AG04449 (cell line): ENCODE results near the gene IL23A.

Experiments used
- CTCF ChIA-PET: fragments of 350-600 bp; formaldehyde crosslinking; extraction: SDS; loops from one replicate; lab custom pipeline; 2021; ENCODE audit warnings: antibody characterized with exemption; lab: Yijun Ruan, JAX
- POLR2A ChIA-PET: fragments of 400-600, 350-600 bp; formaldehyde crosslinking; extraction: SDS; loops from one replicate; lab custom pipeline; 2020; ENCODE audit warnings: antibody characterized with exemption, inconsistent platforms; lab: Yijun Ruan, JAX
- DNase-seq: peaks from one replicate; pipeline ENCODE4 v3.0.0-alpha.2; 2010; ENCODE audit warnings: low read depth, low spot score
- H3K4me3 ChIP-seq: 2 replicates; pipeline ENCODE4 v1.5.1; 2011; ENCODE audit warnings: low read depth, mild to moderate bottlenecking, control low read depth, low read length
- TF ChIP-seq, protein P1 (sequence below): IDR thresholded peaks from one replicate; pipeline ENCODE4 v1.5.1; 2011; ENCODE audit warnings: mild to moderate bottlenecking, moderate library complexity, low read length, control low read depth, inconsistent platforms; ENCODE audit not compliant: insufficient read depth; ENCODE audit errors: missing control alignments

IL23A gene

DNA sequence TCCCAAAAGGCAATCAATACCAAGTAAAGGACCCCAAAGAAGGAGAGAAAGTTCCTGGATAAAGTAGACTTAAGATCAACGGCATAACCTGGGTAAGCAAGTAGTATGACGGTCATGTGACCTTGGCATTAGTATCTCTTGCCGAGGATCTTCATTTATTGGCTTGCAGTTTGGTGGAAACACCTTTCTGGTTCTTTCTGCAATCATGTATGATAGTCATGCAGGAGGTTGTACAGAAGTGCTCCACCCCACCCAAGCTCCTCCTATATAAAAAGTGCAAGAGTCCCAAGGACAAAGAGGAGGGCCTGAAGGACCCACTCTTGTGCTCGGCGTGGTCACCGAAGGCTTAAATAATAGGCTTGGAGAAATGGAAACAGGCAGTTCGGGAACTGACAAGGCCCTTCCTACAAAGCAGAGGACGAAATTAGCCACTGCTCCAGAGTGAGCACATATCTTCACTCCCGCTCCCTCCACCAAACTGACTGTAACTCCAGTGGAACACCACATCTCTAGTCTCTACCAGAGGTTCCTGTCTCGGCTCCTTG, 39.3 kb upstream of the IL23A start:
- ChIA-PET POLR2A (interaction anchor here (0.5 to 1.3 kb wide), 5 partner anchors 12 to 298 kb away, joined by 3 to 6 read pairs (median 4); partner anchors contain the start of gene RNF41), CTCF (interaction anchor here (1.0 to 3.6 kb wide), 8 partner anchors 22 to 164 kb away, joined by 3 to 21 read pairs (median 6); partner anchors contain the start of genes RNF41 and SMARCC2)
- H3K4me3 ChIP-seq, result peak overlapping the region; percentile 93
- TF ChIP-seq, protein P1, sequence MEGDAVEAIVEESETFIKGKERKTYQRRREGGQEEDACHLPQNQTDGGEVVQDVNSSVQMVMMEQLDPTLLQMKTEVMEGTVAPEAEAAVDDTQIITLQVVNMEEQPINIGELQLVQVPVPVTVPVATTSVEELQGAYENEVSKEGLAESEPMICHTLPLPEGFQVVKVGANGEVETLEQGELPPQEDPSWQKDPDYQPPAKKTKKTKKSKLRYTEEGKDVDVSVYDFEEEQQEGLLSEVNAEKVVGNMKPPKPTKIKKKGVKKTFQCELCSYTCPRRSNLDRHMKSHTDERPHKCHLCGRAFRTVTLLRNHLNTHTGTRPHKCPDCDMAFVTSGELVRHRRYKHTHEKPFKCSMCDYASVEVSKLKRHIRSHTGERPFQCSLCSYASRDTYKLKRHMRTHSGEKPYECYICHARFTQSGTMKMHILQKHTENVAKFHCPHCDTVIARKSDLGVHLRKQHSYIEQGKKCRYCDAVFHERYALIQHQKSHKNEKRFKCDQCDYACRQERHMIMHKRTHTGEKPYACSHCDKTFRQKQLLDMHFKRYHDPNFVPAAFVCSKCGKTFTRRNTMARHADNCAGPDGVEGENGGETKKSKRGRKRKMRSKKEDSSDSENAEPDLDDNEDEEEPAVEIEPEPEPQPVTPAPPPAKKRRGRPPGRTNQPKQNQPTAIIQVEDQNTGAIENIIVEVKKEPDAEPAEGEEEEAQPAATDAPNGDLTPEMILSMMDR, result no peak
- no peak for DNase-seq

DNA sequence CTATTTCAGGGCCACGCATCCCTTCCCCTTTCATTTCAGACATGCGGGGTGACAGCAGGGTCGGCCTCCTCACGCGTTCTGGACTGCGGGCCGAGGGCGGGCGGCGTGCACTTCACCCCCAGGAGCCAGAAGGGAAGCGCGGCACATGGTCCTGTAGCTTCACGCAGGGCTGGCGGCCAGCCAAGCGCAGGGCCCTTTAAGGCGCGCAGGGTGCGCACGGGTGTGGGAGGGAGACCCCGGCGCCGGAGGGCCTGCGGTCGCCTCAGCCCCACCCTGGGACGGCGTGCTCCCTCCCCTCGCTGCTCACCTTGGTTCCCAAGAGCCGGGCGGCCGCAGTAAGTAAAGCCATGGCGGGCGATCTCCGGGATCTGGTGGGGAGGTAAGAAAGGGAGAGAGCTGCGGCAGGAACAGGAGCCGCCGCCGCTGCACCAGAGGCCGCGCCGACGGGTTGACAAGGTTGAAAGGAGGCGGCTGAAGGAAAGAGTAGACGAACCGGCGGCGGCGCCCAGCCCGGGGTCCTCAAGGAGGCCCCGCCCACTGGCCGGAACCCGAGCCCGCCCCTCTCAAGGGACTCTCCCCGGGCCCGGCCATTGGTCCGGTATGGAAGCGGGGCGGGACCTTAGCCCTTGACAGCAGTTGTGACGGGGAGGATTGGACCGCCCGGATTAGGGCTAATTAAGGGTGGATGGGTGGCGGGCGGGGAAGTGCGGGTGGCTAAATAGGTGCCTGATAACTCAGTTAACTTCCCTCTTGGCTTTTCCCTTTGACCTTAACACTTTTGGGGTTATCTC, 38.6 kb upstream of the IL23A start, which contains the start of gene CS:
Gene CS, minus strand, starts transcription at position 478 of the 791 bp plus-strand sequence. Its CDS starts 129 bp downstream, at position 349.
- TF ChIP-seq, protein P1, result no peak
- ChIA-PET CTCF (interaction anchor here (0.8 to 3.6 kb wide), 8 partner anchors 22 to 182 kb away, joined by 3 to 21 read pairs (median 4); partner anchors contain the start of genes SMARCC2 and ZC3H10), POLR2A (interaction anchor here (0.6 to 1.6 kb wide), 5 partner anchors 13 to 164 kb away, joined by 3 to 6 read pairs (median 4); partner anchors contain the start of genes CNPY2 and RNF41)

DNA sequence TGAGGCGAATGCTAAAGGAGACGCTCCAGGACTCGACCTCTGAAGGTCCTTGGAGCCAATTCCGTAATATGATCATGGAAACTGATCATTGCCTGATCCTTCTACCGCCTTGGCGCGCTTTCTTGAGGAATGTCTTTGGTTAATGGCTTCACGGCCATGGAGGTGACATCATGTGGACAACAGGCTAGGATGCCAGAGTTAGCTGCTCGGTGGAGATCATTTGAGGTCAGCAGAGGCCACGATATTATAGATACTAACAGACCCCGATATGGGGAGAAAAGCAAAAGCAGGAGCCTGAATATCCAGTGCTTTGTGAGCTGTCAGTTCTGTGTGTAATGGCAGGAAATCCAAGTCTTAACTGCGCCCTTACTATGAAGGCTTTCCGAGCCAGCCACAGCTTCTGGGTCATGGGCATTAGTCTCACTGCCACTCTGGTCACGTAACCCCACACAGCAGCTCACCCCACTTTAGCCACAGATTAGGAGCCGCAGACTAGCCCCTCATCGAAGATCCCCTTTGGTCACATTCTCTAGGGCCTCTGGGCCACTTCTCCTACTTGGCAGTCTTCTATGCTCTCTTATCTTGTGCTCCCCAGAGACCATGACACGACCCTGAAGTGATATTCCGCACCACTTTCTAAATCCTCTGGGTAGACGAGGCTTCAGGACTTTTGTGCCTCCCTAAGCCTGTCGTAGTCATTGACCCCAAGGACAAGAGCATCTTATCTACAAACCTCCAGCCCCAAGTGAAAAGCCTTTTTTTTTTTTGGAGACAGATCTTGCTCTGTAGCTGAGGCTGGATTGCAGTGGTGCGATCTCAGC, 37.8 kb upstream of the IL23A start:
- H3K4me3 ChIP-seq, result peak overlapping the region; percentile 93
- ChIA-PET POLR2A (interaction anchor here (0.6 to 1.6 kb wide), 2 partner anchors 15 to 86 kb away, joined by 3 to 6 read pairs; partner anchors contain the start of gene CNPY2), CTCF (interaction anchor here (0.6 to 1.3 kb wide), 6 partner anchors 20 to 183 kb away, joined by 3 to 4 read pairs (median 3); partner anchors contain the start of gene ZC3H10)
- TF ChIP-seq, protein P1, result no peak
- no peak for DNase-seq

More for the DNA sequence above, 38.6 kb upstream of the IL23A start, which contains the start of gene CS:
- DNase-seq, result peak; percentile 67
- peak within 1 kb of the TSS; percentile 93 for H3K4me3 ChIP-seq

DNA sequence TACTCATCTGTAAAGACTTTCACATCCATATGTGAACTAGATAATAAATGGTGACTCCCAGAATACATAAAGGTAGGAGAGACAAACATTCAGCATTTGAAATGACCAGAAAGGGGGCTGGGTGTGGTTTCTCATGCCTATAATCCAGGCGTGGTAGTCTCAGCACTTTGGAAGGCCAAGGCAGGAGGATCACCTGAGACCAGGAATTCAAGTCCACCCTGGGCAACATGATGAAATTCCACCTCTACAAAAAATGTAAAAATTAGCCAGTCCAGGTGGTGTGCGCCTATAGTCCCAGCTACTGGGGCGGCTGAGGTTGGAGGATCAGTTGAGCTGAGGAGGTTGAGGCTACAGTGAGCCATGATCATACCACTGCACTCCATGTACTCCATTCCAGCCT, 34.4 kb upstream of the IL23A start:
- no peak overlapping the region for H3K4me3 ChIP-seq
- POLR2A ChIA-PET, result no interaction called here
- CTCF ChIA-PET, result interaction anchor here (1.0 to 1.5 kb wide), 2 partner anchors 10 to 12 kb away, joined by 3 to 5 read pairs; no protein-coding TSS in a partner anchor
- DNase-seq, result no peak
- TF ChIP-seq, protein P1, result no peak

DNA sequence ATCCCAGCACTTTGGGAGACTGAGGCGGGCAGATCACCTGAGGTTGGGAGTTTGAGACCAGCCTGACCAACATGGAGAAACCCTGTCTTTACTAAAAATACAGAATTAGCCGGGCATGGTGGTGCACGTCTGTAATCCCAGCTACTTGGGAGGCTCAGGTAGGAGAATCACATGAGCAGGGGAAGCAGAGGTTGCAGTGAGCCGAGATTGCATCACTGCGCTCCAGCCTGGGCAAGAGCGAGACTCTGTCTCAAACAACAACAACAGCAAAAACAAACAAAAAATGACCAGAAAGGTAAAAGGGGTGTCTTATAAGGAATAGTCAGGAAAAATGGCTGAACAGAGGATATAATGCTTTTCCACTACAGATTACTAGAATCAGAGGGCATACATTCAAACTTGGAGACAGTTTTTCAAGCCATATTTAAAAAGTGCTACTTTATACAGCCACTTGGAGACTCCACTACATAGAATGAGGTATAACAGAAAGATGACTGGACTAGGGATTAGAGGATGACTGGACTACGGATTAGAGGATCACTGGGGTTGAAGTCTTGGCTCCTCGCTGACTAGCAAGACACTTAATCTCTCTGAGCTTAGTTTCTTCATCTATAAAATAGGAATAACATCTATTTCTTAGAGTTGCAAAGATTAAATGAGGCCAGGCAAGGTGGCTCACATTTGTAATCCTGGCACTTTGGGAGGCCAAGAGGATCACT, 33.7 kb upstream of the IL23A start:
- TF ChIP-seq, protein P1, result no peak
- CTCF ChIA-PET, result interaction anchor here (0.7 to 1.5 kb wide), 5 partner anchors 9 to 159 kb away, joined by 3 to 5 read pairs (median 3); partner anchors contain the start of gene CNPY2
- POLR2A ChIA-PET, result no interaction called here

More for the DNA sequence above, 33.7 kb upstream of the IL23A start:
- no peak for DNase-seq
- H3K4me3 ChIP-seq, result no peak overlapping the region
